Ascending aorta (tissue), 2 donors: Measurements from ENCODE around the gene DGAT2L6. TPM values are rescaled to one million over a fixed set of nuclear protein-coding genes. Genes with fewer than 3 reads are reported as not detected.
"Not testable (repeated sequence)": the region's sequence is repeated elsewhere in the genome, so short reads cannot be mapped to it uniquely, and the experiment has no call there.

Source experiments
- DNase-seq, 2 donors: peaks; one replicate each; pipeline ENCODE4 v3.0.0-alpha.2; 2019; ENCODE audit warnings: low spot score in 2 of 2
- H3K27ac ChIP-seq, 2 donors: fragments of 200-600 bp; sonication (generic); one replicate each; pipeline ENCODE4 v1.5.1; 2016 to 2017; ENCODE audit warnings: mild to moderate bottlenecking in 1 of 2
- H3K27me3 ChIP-seq: fragments of 200-600 bp; sonication (generic); one replicate; pipeline ENCODE4 v1.5.1; 2017
- H3K36me3 ChIP-seq, 2 donors: fragments of 200-600 bp; sonication (generic); one replicate each; pipeline ENCODE4 v1.5.1; 2016
- H3K4me1 ChIP-seq, 2 donors: fragments of 200-600 bp; sonication (generic); one replicate each; pipeline ENCODE4 v1.5.1; 2016 to 2017; ENCODE audit warnings: mild to moderate bottlenecking in 1 of 2
- H3K4me3 ChIP-seq, 2 donors: fragments of 200-600 bp; sonication (generic); one replicate each; pipeline ENCODE4 v1.5.1; 2016 to 2017; ENCODE audit warnings: mild to moderate bottlenecking in 1 of 2
- H3K9me3 ChIP-seq, 2 donors: fragments of 200-600 bp; sonication (generic); one replicate each; pipeline ENCODE4 v1.5.1; 2016
- intact Hi-C: fragments of 100-400 bp; cut with DNase I; formaldehyde crosslinking; loops from one replicate; pipeline ENCODE4 v1.15.1; 2023
- total RNA-seq: library from RNA; depleted of rRNA; stranded (reverse); fragments of >200 nt; gene quantifications from one replicate; pipeline ENCODE4 v1.1.0, GENCODE V29; 2016
- TF ChIP-seq, protein P1 (sequence below), 3 experiments: fragments of 200-600 bp in 2 of 3; fragments of 450-650 bp in 1 of 3; sonication (generic) in 2 of 3; IDR thresholded peaks; one replicate each; pipeline ENCODE4 v1.5.1; 2016 to 2019; ENCODE audit warnings: antibody characterized with exemption in 3 of 3, mild to moderate bottlenecking in 1 of 3, moderate library complexity in 1 of 3

Gene DGAT2L6
- total RNA-seq, 1 donor from 2014 or later = not detected

DNA sequence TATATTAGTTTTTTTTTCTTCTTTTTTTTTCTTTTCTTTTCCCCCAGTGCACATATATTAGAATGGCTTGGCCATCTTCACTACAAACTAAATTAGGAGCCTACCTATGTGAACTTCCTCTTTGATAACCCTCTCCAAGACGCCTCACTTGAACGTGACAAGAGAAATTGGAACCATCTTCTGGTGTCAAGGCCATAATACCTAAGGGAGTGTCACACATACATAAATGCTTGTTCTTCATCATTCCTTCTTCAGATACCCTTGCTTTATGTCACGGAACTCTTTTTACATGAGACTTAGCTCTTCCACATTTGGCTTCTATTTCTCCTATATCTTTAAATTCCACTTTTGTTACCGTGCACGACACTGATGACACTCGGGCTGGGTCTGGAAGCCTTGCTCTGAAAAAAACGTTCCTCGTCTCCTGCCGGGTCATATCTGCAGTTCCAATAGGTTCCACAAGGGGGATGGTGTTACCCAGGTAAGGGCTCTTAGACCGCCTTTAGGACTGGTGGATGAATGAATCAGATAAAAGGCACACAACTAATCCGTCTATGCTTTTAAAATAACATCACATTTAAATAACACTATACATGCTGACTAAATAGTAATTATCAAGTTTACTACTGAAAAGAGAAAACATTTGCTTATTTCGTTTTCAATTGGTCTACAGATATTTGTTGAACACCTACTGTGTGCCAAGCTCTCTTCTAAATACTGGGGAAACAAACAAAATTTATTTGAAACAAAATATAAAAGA lies 19.9 kb downstream of the DGAT2L6 start:
- TF ChIP-seq, protein P1, sequence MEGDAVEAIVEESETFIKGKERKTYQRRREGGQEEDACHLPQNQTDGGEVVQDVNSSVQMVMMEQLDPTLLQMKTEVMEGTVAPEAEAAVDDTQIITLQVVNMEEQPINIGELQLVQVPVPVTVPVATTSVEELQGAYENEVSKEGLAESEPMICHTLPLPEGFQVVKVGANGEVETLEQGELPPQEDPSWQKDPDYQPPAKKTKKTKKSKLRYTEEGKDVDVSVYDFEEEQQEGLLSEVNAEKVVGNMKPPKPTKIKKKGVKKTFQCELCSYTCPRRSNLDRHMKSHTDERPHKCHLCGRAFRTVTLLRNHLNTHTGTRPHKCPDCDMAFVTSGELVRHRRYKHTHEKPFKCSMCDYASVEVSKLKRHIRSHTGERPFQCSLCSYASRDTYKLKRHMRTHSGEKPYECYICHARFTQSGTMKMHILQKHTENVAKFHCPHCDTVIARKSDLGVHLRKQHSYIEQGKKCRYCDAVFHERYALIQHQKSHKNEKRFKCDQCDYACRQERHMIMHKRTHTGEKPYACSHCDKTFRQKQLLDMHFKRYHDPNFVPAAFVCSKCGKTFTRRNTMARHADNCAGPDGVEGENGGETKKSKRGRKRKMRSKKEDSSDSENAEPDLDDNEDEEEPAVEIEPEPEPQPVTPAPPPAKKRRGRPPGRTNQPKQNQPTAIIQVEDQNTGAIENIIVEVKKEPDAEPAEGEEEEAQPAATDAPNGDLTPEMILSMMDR (IDR thresholded peaks at IDR 0.05) = peak in 2 of 3 experiments; percentile 36 to 58
- Histone ChIP-seq H3K27ac (no peak overlapping the region), H3K27me3 (no peaks in the 10 kb centered on the region), H3K36me3 (no peaks in the 10 kb centered on the region), H3K4me3 (no peak overlapping the region), H3K9me3 (no peaks in the 10 kb centered on the region), H3K4me1 (no peaks in the 10 kb centered on the region)
- DNase-seq = no peak
- intact Hi-C loops = loop anchor here (10.0 kb wide), 1 partner anchor 238 kb away; no protein-coding TSS in a partner anchor

- H3K27me3 ChIP-seq = no peaks in the 10 kb centered on the region
- intact Hi-C loops = no loop called here
- TF ChIP-seq, protein P1 (IDR thresholded peaks at IDR 0.05) = no peak
- H3K4me1 ChIP-seq = no peaks in the 10 kb centered on the region
- no peaks in the 10 kb centered on the region for H3K9me3 ChIP-seq
- H3K4me3 ChIP-seq = no peak overlapping the region
- H3K36me3 ChIP-seq = no peaks in the 10 kb centered on the region
- H3K27ac ChIP-seq = no peak overlapping the region
- DNase-seq = no peak
Measured at GRCh38 chrX:70201732-70202131, 24.4 kb downstream of the DGAT2L6 start.

DNA sequence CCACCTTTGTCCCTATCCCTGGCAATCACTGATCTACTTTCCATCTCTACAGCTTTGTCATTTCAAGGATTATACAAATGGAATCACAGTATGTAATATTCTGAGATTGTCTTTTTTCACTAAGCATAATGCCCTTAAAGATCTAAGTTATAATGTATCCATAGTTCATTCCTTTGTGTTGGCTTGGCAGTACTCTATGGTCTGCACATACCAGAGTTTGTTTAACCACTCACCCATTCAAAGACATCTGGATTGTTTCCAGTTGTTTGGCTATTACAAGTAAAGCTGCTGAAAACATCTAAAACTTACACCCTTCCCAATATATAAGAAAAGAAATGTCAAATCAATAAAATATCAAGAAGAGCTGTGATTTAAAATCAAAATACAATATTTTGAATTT lies 31.2 kb downstream of the DGAT2L6 start:
- Histone ChIP-seq H3K9me3 (no peaks in the 10 kb centered on the region), H3K27me3 (no peaks in the 10 kb centered on the region), H3K36me3 (no peaks in the 10 kb centered on the region), H3K4me1 (no peaks in the 10 kb centered on the region), H3K4me3 (no peak overlapping the region), H3K27ac (no peak overlapping the region)
- DNase-seq = no peak
- TF ChIP-seq, protein P1 (IDR thresholded peaks at IDR 0.05) = no peak
- intact Hi-C loops = no loop called here

DNA sequence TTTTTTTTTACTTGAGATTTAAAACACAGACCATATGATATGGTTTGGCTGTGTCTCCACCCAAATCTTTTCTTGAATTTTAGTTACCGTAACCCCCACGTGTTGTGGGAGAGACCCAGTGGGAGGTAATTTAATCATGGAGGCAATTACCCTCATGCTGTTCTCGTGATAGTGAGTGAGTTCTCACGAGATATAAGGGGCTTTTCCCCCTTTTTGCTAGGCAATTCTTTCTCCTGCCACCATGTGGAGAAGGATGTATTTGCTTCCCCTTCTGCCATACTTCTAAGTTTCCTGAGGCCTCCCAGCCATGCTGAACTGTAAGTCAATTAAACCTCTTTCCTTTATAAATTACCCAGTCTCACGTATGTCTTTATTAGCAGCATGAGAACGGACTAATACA lies 32.3 kb downstream of the DGAT2L6 start:
- H3K36me3 ChIP-seq, H3K9me3 ChIP-seq, intact Hi-C loops, H3K4me3 ChIP-seq, DNase-seq, H3K4me1 ChIP-seq, H3K27me3 ChIP-seq, H3K27ac ChIP-seq: not testable (repeated sequence)

- Histone ChIP-seq H3K27ac (no peak overlapping the region), H3K27me3 (no peaks in the 10 kb centered on the region), H3K4me1 (no peaks in the 10 kb centered on the region), H3K4me3 (no peak overlapping the region), H3K9me3 (peaks cover 0 to 4% of the 10 kb centered on the region in 2 donors), H3K36me3 (no peaks in the 10 kb centered on the region)
- intact Hi-C loops = no loop called here
- DNase-seq = no peak
- TF ChIP-seq, protein P1 (IDR thresholded peaks at IDR 0.05) = no peak
Measured at GRCh38 chrX:70219938-70220764, 42.9 kb downstream of the DGAT2L6 start.

- Histone ChIP-seq H3K9me3 (no peaks in the 10 kb centered on the region), H3K27me3 (no peaks in the 10 kb centered on the region), H3K4me1 (no peaks in the 10 kb centered on the region), H3K36me3 (no peaks in the 10 kb centered on the region), H3K27ac (no peak overlapping the region), H3K4me3 (no peak overlapping the region)
- no peak for DNase-seq
- TF ChIP-seq, protein P1 (IDR thresholded peaks at IDR 0.05) = no peak
- intact Hi-C loops = no loop called here
Measured at GRCh38 chrX:70226048-70226447, 48.8 kb downstream of the DGAT2L6 start.
